K562 (cell line): ENCODE data around the gene MAPKAPK3. TPM values are rescaled to one million over a fixed set of nuclear protein-coding genes. Genes with fewer than 3 reads are reported as not detected.

Experiments used
- CBX5 ChIP-seq: IDR thresholded peaks from 2 replicates; pipeline ENCODE4 v1.6.1; 2014; ENCODE audit warnings: low read depth, borderline replicate concordance
- CREBBP ChIP-seq: IDR thresholded peaks from one replicate; pipeline ENCODE4 v1.6.1; 2012; ENCODE audit warnings: low read depth, mild to moderate bottlenecking, control low read depth, inconsistent platforms, low read length
- FOXO4 ChIP-seq: fragments of 450-650 bp; formaldehyde crosslinking; IDR thresholded peaks from 2 replicates; pipeline ENCODE4 v1.4.0; 2020; ENCODE audit warnings: mild to moderate bottlenecking, moderate library complexity
- GTF2B ChIP-seq: IDR thresholded peaks from 2 replicates; pipeline ENCODE4 v1.6.1; 2011; ENCODE audit not compliant: insufficient read length; ENCODE audit errors: extremely low read depth
- HDAC3 ChIP-seq: fragments of 450-650 bp; IDR thresholded peaks from 2 replicates; pipeline ENCODE4 v1.6.1; 2018; ENCODE audit warnings: borderline replicate concordance, mild to moderate bottlenecking, moderate library complexity; ENCODE audit not compliant: partially characterized antibody
- KDM1A ChIP-seq, 2 experiments: fragments of 450-650 bp; IDR thresholded peaks; 2 replicates each; pipeline ENCODE4 v1.6.1; 2016; ENCODE audit warnings: mild to moderate bottlenecking in 2 of 2
- KDM2B ChIP-seq: fragments of 250-450 bp; sonication (Bioruptor Pico); IDR thresholded peaks from 2 replicates; pipeline ENCODE4 v1.8.0; 2021; ENCODE audit warnings: mild to moderate bottlenecking, moderate library complexity
- LARP7 ChIP-seq: fragments of 450-650 bp; IDR thresholded peaks from 2 replicates; pipeline ENCODE4 v1.6.1; 2016
- MEF2D ChIP-seq: conservative IDR thresholded peaks from 2 replicates; pipeline ENCODE4 v1.6.1; 2016; ENCODE audit warnings: low read depth, missing genetic modification characterization, missing compliant biosample characterization
- MTA2 ChIP-seq: fragments of 450-650 bp; IDR thresholded peaks from 2 replicates; pipeline ENCODE4 v1.6.1; 2016; ENCODE audit warnings: low read depth
- NFATC3 ChIP-seq: fragments of 450-650 bp; IDR thresholded peaks from 2 replicates; pipeline ENCODE4 v1.6.1; 2017; ENCODE audit warnings: mild to moderate bottlenecking
- NFIC ChIP-seq: fragments of 450-650 bp; IDR thresholded peaks from 2 replicates; pipeline ENCODE4 v1.6.1; 2017; ENCODE audit warnings: mild to moderate bottlenecking, inconsistent platforms
- RBM14 ChIP-seq: fragments of 200-400 bp; formaldehyde crosslinking; IDR thresholded peaks from 2 replicates; pipeline ENCODE4 v1.6.1; 2018; ENCODE audit warnings: low read depth, mild to moderate bottlenecking, low read length, moderate library complexity, borderline replicate concordance; ENCODE audit not compliant: insufficient read depth
- SP1 ChIP-seq: sonication (generic); formaldehyde crosslinking; IDR thresholded peaks from 2 replicates; pipeline ENCODE4 v1.8.1; 2022; ENCODE audit warnings: mild to moderate bottlenecking, missing genetic modification reagents
- SP2 ChIP-seq: IDR thresholded peaks from 2 replicates; pipeline ENCODE4 v1.6.1; 2011; ENCODE audit warnings: mild to moderate bottlenecking, low read depth, low read length, moderate library complexity; ENCODE audit not compliant: poor library complexity, severe bottlenecking; ENCODE audit errors: extremely low read depth
- TAF7 ChIP-seq: fragments of 450-650 bp; IDR thresholded peaks from 2 replicates; pipeline ENCODE4 v1.6.1; 2016; ENCODE audit warnings: missing genetic modification characterization, missing compliant biosample characterization
- TCF15 ChIP-seq: fragments of 250-450 bp; sonication (Bioruptor Pico); IDR thresholded peaks from 2 replicates; pipeline ENCODE4 v1.8.0; 2022; ENCODE audit warnings: moderate library complexity, mild to moderate bottlenecking, inconsistent platforms
- TEAD2 ChIP-seq: fragments of 450-650 bp; IDR thresholded peaks from 2 replicates; pipeline ENCODE4 v1.6.1; 2016; ENCODE audit warnings: missing genetic modification characterization, control low read depth, missing compliant biosample characterization
- ZBTB2 ChIP-seq: fragments of 450-650 bp; IDR thresholded peaks from 2 replicates; pipeline ENCODE4 v1.6.1; 2016; ENCODE audit warnings: antibody characterized with exemption
- ZBTB8A ChIP-seq: fragments of 450-650 bp; IDR thresholded peaks from 2 replicates; pipeline ENCODE4 v1.6.1; 2018; ENCODE audit warnings: mild to moderate bottlenecking, moderate library complexity; ENCODE audit not compliant: partially characterized antibody
- ZFP1 ChIP-seq: fragments of 450-650 bp; formaldehyde crosslinking; IDR thresholded peaks from 2 replicates; pipeline ENCODE4 v1.4.0; 2020; ENCODE audit warnings: mild to moderate bottlenecking, mixed read lengths
- ZNF217 ChIP-seq: sonication (generic); formaldehyde crosslinking; IDR thresholded peaks from 2 replicates; pipeline ENCODE4 v1.8.0; 2022; ENCODE audit warnings: mild to moderate bottlenecking, missing genetic modification reagents
- ZNF77 ChIP-seq: fragments of 250-450 bp; sonication (Bioruptor Pico); IDR thresholded peaks from 2 replicates; pipeline ENCODE4 v1.5.0; 2020
- polyA plus RNA-seq, 8 experiments: library from polyadenylated mRNA; depleted of rRNA in 4 of 8; stranded (reverse) in 5 of 8; unstranded in 3 of 8; fragments of >200 nt; fragmentation: Nextera tagmentation in 2 of 8; fragmentation: Illumina TruSeq in 1 of 8; extraction: Ambion mirVana in 2 of 8; extraction: Trizol in 1 of 8; gene quantifications; 2 replicates each; pipeline versions ENCODE4 v1.2.1 to v1.2.3, GENCODE V29; 2011 to 2014; ENCODE audit warnings: inconsistent platforms in 1 of 8, missing spikeins in 1 of 8
- total RNA-seq, 7 experiments: library from RNA; depleted of rRNA in 6 of 7; stranded (reverse); fragments of >200 nt in 6 of 7; fragmentation: Illumina TruSeq in 2 of 7; extraction: Trizol in 2 of 7; gene quantifications; 2 replicates each; pipeline versions ENCODE4 v1.2.1 to v1.2.3, GENCODE V29; 2011 to 2021; ENCODE audit warnings: low replicate concordance in 1 of 7
- TF ChIP-seq, protein P1 (sequence below): fragments of 250-450 bp; sonication (Bioruptor Pico); IDR thresholded peaks from 2 replicates; pipeline ENCODE4 v1.5.0; 2021; ENCODE audit warnings: mild to moderate bottlenecking, borderline replicate concordance

Gene MAPKAPK3
- total and polyA plus RNA-seq, 9 of the 15 experiments (the other 6 are each of a cell fraction or from before 2014, with no cell fraction given) = 8.0 to 56.4 (median 41.2) TPM

DNA sequence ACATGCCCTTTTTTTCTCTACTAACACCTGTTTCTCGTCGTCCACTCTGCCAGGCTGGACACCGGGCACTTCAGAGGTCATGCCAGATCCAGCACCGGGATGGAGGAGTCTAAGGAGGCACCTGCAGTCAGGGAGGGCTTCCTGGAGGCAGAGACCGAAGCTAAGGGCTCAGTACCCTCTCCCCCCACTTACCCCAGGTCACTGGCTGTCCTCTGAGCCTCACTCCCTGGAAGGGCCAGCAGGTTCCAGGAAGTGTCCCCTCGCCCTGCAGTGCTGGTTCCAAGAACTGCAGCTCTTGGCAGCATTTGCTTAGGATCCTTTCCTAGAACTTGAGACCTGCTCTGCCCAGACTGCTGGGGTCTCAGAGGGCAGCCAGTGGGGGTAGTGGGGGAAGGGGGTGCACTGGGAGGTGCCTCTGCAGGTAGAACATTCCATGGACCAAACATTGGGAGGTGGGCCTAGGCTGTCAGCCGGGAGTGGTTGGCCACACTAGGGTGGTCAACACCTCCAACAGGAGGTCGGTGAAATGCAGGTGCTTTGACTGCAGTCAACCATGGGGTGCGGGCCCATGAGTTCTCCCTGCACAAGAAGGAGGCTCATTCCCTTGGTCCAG lies 16.7 kb upstream of the MAPKAPK3 start (continued):
- no peak for TF ChIP-seq TCF15 (CRISPR knock-in tag)
- no peak for TF ChIP-seq TEAD2
- no peak for TF ChIP-seq SP1 (CRISPR knock-in tag)
- no peak for TF ChIP-seq CREBBP
- TF ChIP-seq, protein P1, sequence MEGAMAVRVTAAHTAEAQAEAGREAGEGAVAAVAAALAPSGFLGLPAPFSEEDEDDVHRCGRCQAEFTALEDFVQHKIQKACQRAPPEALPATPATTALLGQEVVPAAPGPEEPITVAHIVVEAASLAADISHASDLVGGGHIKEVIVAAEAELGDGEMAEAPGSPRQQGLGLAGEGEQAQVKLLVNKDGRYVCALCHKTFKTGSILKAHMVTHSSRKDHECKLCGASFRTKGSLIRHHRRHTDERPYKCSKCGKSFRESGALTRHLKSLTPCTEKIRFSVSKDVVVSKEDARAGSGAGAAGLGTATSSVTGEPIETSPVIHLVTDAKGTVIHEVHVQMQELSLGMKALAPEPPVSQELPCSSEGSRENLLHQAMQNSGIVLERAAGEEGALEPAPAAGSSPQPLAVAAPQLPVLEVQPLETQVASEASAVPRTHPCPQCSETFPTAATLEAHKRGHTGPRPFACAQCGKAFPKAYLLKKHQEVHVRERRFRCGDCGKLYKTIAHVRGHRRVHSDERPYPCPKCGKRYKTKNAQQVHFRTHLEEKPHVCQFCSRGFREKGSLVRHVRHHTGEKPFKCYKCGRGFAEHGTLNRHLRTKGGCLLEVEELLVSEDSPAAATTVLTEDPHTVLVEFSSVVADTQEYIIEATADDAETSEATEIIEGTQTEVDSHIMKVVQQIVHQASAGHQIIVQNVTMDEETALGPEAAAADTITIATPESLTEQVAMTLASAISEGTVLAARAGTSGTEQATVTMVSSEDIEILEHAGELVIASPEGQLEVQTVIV (CRISPR knock-in tag) = no peak
- no peak; the same call in 1 of the 2 replicates for TF ChIP-seq MEF2D
- no peak for TF ChIP-seq GTF2B
- TF ChIP-seq FOXO4 (CRISPR knock-in tag) = no peak
- no peak for TF ChIP-seq ZBTB8A
- no peak for TF ChIP-seq ZFP1 (CRISPR knock-in tag)
- TF ChIP-seq LARP7 = no peak
- TF ChIP-seq KDM2B (CRISPR knock-in tag) = no peak
- TF ChIP-seq ZNF77 (CRISPR knock-in tag) = no peak
- no peak for TF ChIP-seq SP2
- peak; percentile 82 for TF ChIP-seq NFIC
- TF ChIP-seq RBM14 = no peak
- TF ChIP-seq ZBTB2 = 0 out of 2 replicates have a peak, but pooled peaks have one; percentile 26
- no peak for TF ChIP-seq TAF7
- peak; percentile 52; the same call in 1 of the 2 replicates for TF ChIP-seq NFATC3
- TF ChIP-seq ZNF217 (CRISPR knock-in tag) = no peak
- TF ChIP-seq CBX5 = no peak
- peak; percentile 50 for TF ChIP-seq HDAC3
- TF ChIP-seq KDM1A (IDR thresholded peaks at IDR 0.05) = peak in 1 of 2 experiments; percentile 84; a peak in 3 of 4 replicates
- TF ChIP-seq MTA2 = no peak
